ENCODE results near the gene GNAT3. TPM values are rescaled to one million over a fixed set of nuclear protein-coding genes. Genes with fewer than 3 reads are reported as not detected.

The GNAT3 gene
- polyA plus RNA-seq, 1 experiment = not detected

DNA sequence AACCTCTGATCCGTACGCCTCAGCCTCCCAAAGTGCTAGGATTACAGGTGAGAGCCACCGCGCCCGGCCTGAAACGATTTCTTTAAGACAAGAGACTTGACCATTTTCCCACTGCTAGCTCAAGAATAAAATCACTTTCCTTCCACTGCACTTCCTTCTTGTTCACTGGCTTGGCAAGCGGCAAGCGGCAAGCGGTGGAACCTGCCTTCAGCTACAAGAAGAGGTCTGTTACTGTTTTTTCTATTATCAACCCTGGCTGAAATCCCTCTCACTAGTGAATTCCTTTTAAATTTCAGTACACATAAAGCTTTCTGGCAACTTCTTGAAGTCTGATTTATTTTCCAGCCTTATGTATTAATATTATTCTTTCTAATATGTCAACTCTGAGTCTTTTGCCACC, 12.8 kb upstream of the GNAT3 start:
- TF ChIP-seq, protein P1, sequence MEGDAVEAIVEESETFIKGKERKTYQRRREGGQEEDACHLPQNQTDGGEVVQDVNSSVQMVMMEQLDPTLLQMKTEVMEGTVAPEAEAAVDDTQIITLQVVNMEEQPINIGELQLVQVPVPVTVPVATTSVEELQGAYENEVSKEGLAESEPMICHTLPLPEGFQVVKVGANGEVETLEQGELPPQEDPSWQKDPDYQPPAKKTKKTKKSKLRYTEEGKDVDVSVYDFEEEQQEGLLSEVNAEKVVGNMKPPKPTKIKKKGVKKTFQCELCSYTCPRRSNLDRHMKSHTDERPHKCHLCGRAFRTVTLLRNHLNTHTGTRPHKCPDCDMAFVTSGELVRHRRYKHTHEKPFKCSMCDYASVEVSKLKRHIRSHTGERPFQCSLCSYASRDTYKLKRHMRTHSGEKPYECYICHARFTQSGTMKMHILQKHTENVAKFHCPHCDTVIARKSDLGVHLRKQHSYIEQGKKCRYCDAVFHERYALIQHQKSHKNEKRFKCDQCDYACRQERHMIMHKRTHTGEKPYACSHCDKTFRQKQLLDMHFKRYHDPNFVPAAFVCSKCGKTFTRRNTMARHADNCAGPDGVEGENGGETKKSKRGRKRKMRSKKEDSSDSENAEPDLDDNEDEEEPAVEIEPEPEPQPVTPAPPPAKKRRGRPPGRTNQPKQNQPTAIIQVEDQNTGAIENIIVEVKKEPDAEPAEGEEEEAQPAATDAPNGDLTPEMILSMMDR (IDR thresholded peaks at IDR 0.05; ENCODE audit: insufficient read depth, low read depth, low read length) = no peak
- ChIA-PET POLR2A (no interaction called here), CTCF (interaction anchor here (0.8 kb wide), 2 partner anchors 12 to 36 kb away, joined by 3 read pairs; no protein-coding TSS in a partner anchor)
- H3K4me3 ChIP-seq (ENCODE audit: low read depth, low read length) = no peak overlapping the region
- no peaks in the 10 kb centered on the region for H3K27me3 ChIP-seq (ENCODE audit: control insufficient read depth, insufficient read depth, low read length)
- DNase-seq (ENCODE audit: low read depth) = no peak
- H3K36me3 ChIP-seq (ENCODE audit: control insufficient read depth, insufficient read depth, low read length) = no peaks in the 10 kb centered on the region

DNA sequence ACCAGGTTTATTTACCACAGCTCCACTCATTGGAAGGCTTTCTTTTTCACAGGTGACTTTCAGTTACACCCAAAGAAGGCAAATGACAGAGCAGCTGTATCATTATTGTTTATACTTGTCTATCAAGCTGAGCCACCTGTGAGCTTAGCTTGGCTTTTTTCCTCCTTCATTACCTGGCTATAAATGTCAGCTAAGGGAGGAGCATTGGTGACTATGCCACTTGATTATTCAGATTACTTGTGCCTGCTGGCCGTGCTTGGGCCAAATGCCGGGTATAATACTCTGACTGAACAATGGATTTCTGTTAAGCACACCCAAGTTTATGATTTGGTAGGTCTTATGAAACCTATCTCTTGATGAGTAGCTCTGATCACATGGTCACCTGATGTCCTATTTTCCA, 9.9 kb upstream of the GNAT3 start:
- Histone ChIP-seq H3K36me3 (ENCODE audit: control insufficient read depth, insufficient read depth, low read length) (no peaks in the 10 kb centered on the region), H3K4me3 (ENCODE audit: low read depth, low read length) (no peak overlapping the region), H3K27me3 (ENCODE audit: control insufficient read depth, insufficient read depth, low read length) (no peaks in the 10 kb centered on the region)
- no peak for DNase-seq (ENCODE audit: low read depth)
- POLR2A ChIA-PET = no interaction called here
- CTCF ChIA-PET = interaction anchor here (0.8 to 1.7 kb wide), 3 partner anchors 8 to 159 kb away, joined by 4 to 7 read pairs (median 5); no protein-coding TSS in a partner anchor
- TF ChIP-seq, protein P1 (IDR thresholded peaks at IDR 0.05; ENCODE audit: insufficient read depth, low read depth, low read length) = no peak

DNA sequence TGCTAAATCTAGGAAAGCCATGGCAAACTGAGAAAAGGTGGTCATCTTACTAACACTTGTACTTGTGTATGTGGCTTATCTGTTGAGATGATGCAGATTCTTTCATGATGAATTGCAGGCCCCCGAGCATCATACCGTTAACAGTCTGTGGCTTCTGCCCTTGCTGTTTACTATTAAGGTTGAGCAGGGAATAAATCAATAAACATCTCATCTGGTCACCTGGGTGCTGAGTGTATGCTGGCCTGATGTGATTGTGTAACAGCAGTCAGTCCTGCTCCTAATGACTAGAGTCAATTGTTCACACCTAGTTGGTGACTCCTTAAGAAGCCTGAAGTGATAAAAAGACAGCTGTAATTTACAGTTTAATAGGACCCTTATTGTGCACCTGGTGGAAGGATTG, 8.3 kb upstream of the GNAT3 start:
- H3K27me3 ChIP-seq (ENCODE audit: control insufficient read depth, insufficient read depth, low read length) = no peaks in the 10 kb centered on the region
- no peaks in the 10 kb centered on the region for H3K36me3 ChIP-seq (ENCODE audit: control insufficient read depth, insufficient read depth, low read length)
- ChIA-PET POLR2A (no interaction called here), CTCF (no interaction called here)
- TF ChIP-seq, protein P1 (IDR thresholded peaks at IDR 0.05; ENCODE audit: insufficient read depth, low read depth, low read length) = no peak
- H3K4me3 ChIP-seq (ENCODE audit: low read depth, low read length) = no peak overlapping the region
- no peak for DNase-seq (ENCODE audit: low read depth)

DNA sequence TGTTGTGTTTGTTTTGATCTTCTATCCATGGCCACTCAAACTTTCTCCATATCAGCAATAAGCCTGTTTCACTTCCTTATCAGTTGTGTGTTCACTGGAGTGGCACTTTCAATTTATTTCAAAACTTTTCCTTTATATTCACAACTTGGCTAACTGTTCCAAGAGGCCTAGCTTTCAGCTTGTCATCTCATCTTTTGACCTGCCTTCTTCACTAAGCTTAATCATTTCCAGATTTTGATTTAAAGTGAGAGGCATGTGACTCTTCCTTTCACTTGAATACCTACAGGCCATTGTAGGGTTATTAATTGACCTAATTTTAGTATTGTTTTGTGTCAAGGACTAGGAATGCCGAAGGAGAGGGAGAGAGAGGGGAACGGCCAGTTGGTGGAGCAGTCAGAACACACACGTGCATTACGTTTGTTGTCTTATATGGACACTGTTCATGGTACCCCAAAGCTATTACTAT, 5.5 kb upstream of the GNAT3 start:
- DNase-seq (ENCODE audit: low read depth) = no peak
- CTCF ChIA-PET = interaction anchor here (0.6 kb wide), 1 partner anchor 11 kb away, joined by 3 read pairs; no protein-coding TSS in a partner anchor
- POLR2A ChIA-PET = interaction anchor here (0.6 kb wide), 1 partner anchor 836 kb away, joined by 3 read pairs; no protein-coding TSS in a partner anchor

DNA sequence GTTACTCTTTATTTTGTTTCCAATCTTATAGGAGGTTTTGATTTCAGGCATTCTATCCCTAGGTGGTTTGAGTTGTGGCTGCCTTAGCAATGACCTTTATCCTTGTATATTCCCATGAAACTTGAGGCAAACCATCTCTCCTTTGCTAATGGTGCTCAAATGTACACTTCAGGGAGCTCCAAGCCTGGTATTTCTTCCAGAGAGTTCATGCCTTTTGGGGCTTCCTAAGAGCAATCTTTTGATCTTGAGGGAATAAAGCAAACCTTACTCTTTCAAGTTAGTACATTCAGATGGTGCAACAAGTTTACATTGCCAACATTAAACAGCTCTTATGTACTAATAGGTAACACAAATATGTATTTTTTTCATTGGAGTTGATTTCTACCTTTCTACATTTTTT, 3.4 kb upstream of the GNAT3 start:
- DNase-seq (ENCODE audit: low read depth) = no peak
- TF ChIP-seq, protein P1 (IDR thresholded peaks at IDR 0.05; ENCODE audit: insufficient read depth, low read depth, low read length) = no peak
- Histone ChIP-seq H3K36me3 (ENCODE audit: control insufficient read depth, insufficient read depth, low read length) (no peaks in the 10 kb centered on the region), H3K4me3 (ENCODE audit: low read depth, low read length) (no peak overlapping the region), H3K27me3 (ENCODE audit: control insufficient read depth, insufficient read depth, low read length) (no peaks in the 10 kb centered on the region)
- POLR2A ChIA-PET = no interaction called here
- CTCF ChIA-PET = interaction anchor here (1.0 kb wide), 1 partner anchor 16 kb away, joined by 4 read pairs; no protein-coding TSS in a partner anchor

More for the DNA sequence above, 5.5 kb upstream of the GNAT3 start:
- H3K36me3 ChIP-seq (ENCODE audit: control insufficient read depth, insufficient read depth, low read length) = no peaks in the 10 kb centered on the region
- TF ChIP-seq, protein P1 (IDR thresholded peaks at IDR 0.05; ENCODE audit: insufficient read depth, low read depth, low read length) = no peak
- H3K27me3 ChIP-seq (ENCODE audit: control insufficient read depth, insufficient read depth, low read length) = no peaks in the 10 kb centered on the region
- no peak overlapping the region for H3K4me3 ChIP-seq (ENCODE audit: low read depth, low read length)

Measured in BJ (cell line).